ENCODE measurements around the gene RSPRY1. TPM values are rescaled to one million over a fixed set of nuclear protein-coding genes. Genes with fewer than 3 reads are reported as not detected.

The RSPRY1 gene
- total RNA-seq, 1 donor from 2014 or later: 37.6 TPM

DNA sequence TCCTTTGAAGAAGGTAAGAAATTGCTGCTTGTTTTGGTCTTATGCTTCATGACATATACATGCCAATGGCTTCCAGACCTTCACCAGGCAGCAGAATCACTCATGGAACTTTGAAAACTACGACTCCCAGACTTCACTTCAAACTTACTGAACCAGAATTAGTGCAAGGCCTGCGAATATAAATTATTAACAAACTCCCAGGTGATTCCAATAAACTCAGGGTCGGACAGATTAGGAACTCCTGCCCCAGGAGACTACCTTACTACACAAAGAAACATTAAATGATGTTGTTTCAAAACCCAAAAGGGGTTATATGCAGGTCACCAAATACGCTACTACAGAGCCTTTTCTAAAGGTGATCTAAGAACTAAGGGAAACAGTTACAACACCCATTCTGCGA is 20.6 kb upstream of the RSPRY1 start:
- Histone ChIP-seq H3K27me3 (no peaks in the 10 kb centered on the region), H3K27ac (no peak overlapping the region), H3K9me3 (no peaks in the 10 kb centered on the region), H3K4me1 (peaks cover 21% of the 10 kb centered on the region), H3K4me3 (no peak overlapping the region), H3K36me3 (peaks cover 0 to 65% of the 10 kb centered on the region in 2 donors)
- DNase-seq (ENCODE audit: extremely low spot score in 2 of 2): no peak
- TF ChIP-seq CTCF (IDR thresholded peaks at IDR 0.05) (no peak), POLR2A (IDR thresholded peaks at IDR 0.05) (no peak), POLR2AphosphoS5 (IDR thresholded peaks at IDR 0.05; ENCODE audit: insufficient read depth in 1 of 2, low read depth in 1 of 2) (no peak)
- intact Hi-C loops (cut with DNase I): loop anchor here (5.0 kb wide), 1 partner anchor 73 kb away; the partner anchor contains the start of gene CPNE2

- TF ChIP-seq POLR2A (IDR thresholded peaks at IDR 0.05) (no peak), CTCF (IDR thresholded peaks at IDR 0.05) (no peak), POLR2AphosphoS5 (IDR thresholded peaks at IDR 0.05; ENCODE audit: insufficient read depth in 1 of 2, low read depth in 1 of 2) (no peak)
- Histone ChIP-seq H3K9me3 (no peaks in the 10 kb centered on the region), H3K4me1 (peaks cover 21% of the 10 kb centered on the region), H3K27me3 (no peaks in the 10 kb centered on the region), H3K27ac (no peak overlapping the region), H3K4me3 (no peak overlapping the region), H3K36me3 (peaks cover 0 to 68% of the 10 kb centered on the region in 2 donors)
- DNase-seq (ENCODE audit: extremely low spot score in 2 of 2): no peak
- intact Hi-C loops (cut with DNase I): loop anchor here (5.0 kb wide), 1 partner anchor 74 kb away; the partner anchor contains the start of gene CPNE2
These were observed 20.2 kb upstream of the RSPRY1 start for GRCh38 chr16:57165938-57166337.

DNA sequence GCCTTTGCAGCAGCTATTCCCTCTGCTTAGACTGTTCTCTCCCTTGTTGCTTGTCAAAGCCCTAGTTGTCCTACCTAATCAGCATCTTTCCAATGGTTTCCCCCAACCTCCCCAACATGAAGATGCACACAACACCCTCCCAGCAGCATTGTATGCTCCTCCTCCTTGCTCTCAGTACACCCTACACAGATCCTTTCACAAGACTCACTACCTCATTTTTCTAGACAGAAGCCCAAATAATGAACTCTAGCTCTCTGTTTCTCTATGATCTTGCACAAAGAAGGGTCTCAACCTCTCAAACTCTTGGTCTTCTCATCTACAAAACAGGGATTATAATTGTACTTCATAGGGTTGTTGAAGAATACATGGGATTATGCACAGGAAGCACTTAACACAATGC is 19.7 kb upstream of the RSPRY1 start:
- Histone ChIP-seq H3K4me3 (no peak overlapping the region), H3K27ac (peak overlapping the region; percentile 21)

GRCh38 chr16:57166951-57167350 is 19.2 kb upstream of the RSPRY1 start:
- H3K36me3 ChIP-seq: peaks cover 0 to 73% of the 10 kb centered on the region in 2 donors
- no peak for DNase-seq (ENCODE audit: extremely low spot score in 2 of 2)

More for the DNA sequence above, 19.7 kb upstream of the RSPRY1 start:
- TF ChIP-seq POLR2A (IDR thresholded peaks at IDR 0.05) (no peak), CTCF (IDR thresholded peaks at IDR 0.05) (no peak), POLR2AphosphoS5 (IDR thresholded peaks at IDR 0.05; ENCODE audit: insufficient read depth in 1 of 2, low read depth in 1 of 2) (no peak)
- Histone ChIP-seq H3K36me3 (peaks cover 0 to 73% of the 10 kb centered on the region in 2 donors), H3K27me3 (no peaks in the 10 kb centered on the region), H3K4me1 (peaks cover 21% of the 10 kb centered on the region), H3K9me3 (no peaks in the 10 kb centered on the region)
- no peak for DNase-seq (ENCODE audit: extremely low spot score in 2 of 2)
- intact Hi-C loops (cut with DNase I): loop anchor here (5.0 kb wide), 1 partner anchor 74 kb away; the partner anchor contains the start of gene CPNE2

More at GRCh38 chr16:57166951-57167350, 19.2 kb upstream of the RSPRY1 start:
- Histone ChIP-seq H3K4me3 (no peak overlapping the region), H3K27me3 (no peaks in the 10 kb centered on the region), H3K9me3 (no peaks in the 10 kb centered on the region), H3K4me1 (peaks cover 21% of the 10 kb centered on the region), H3K27ac (peak overlapping the region; percentile 21)
- intact Hi-C loops (cut with DNase I): loop anchor here (5.0 kb wide), 1 partner anchor 75 kb away; the partner anchor contains the start of gene CPNE2
- TF ChIP-seq POLR2A (IDR thresholded peaks at IDR 0.05): no peak
- peak in 1 of 2 donors; percentile 53 for TF ChIP-seq POLR2AphosphoS5 (IDR thresholded peaks at IDR 0.05; ENCODE audit: insufficient read depth in 1 of 2, low read depth in 1 of 2)
- no peak for TF ChIP-seq CTCF (IDR thresholded peaks at IDR 0.05)
